ENCODE measurements around the gene SNAI1.

SNAI1 gene

GRCh38 chr20:50012282-50013263, 29.8 kb downstream of the SNAI1 start:
- no peak for DNase-seq (ENCODE audit: low read depth)
- H3K4me3 ChIP-seq (ENCODE audit: control insufficient read depth, low read depth, low read length) = no peak overlapping the region
- no peak for TF ChIP-seq CTCF (conservative IDR thresholded peaks at IDR 0.05; ENCODE audit: control insufficient read depth, insufficient read depth, low read depth, low read length)

GRCh38 chr20:50013976-50014375, 31.2 kb downstream of the SNAI1 start:
- DNase-seq (ENCODE audit: low read depth) = no peak
- no peak overlapping the region for H3K4me3 ChIP-seq (ENCODE audit: control insufficient read depth, low read depth, low read length)
- no peak for TF ChIP-seq CTCF (conservative IDR thresholded peaks at IDR 0.05; ENCODE audit: control insufficient read depth, insufficient read depth, low read depth, low read length)

- no peak overlapping the region for H3K4me3 ChIP-seq (ENCODE audit: control insufficient read depth, low read depth, low read length)
- DNase-seq (ENCODE audit: low read depth) = no peak
- TF ChIP-seq CTCF (conservative IDR thresholded peaks at IDR 0.05; ENCODE audit: control insufficient read depth, insufficient read depth, low read depth, low read length) = no peak
These were observed 32.1 kb downstream of the SNAI1 start for GRCh38 chr20:50014570-50015562.

GRCh38 chr20:50015636-50015992, 32.8 kb downstream of the SNAI1 start:
- no peak overlapping the region for H3K4me3 ChIP-seq (ENCODE audit: control insufficient read depth, low read depth, low read length)
- no peak for DNase-seq (ENCODE audit: low read depth)
- no peak for TF ChIP-seq CTCF (conservative IDR thresholded peaks at IDR 0.05; ENCODE audit: control insufficient read depth, insufficient read depth, low read depth, low read length)

GRCh38 chr20:50015993-50016770, 33.4 kb downstream of the SNAI1 start:
- DNase-seq (ENCODE audit: low read depth) = no peak
- H3K4me3 ChIP-seq (ENCODE audit: control insufficient read depth, low read depth, low read length) = no peak overlapping the region
- no peak for TF ChIP-seq CTCF (conservative IDR thresholded peaks at IDR 0.05; ENCODE audit: control insufficient read depth, insufficient read depth, low read depth, low read length)

- H3K4me3 ChIP-seq (ENCODE audit: control insufficient read depth, low read depth, low read length) = no peak overlapping the region
- DNase-seq (ENCODE audit: low read depth) = no peak
- no peak for TF ChIP-seq CTCF (conservative IDR thresholded peaks at IDR 0.05; ENCODE audit: control insufficient read depth, insufficient read depth, low read depth, low read length)
These were observed 34.4 kb downstream of the SNAI1 start for GRCh38 chr20:50017160-50017559.
